SK-N-SH (cell line): ENCODE data around the gene CCNF. TPM values are rescaled to one million over a fixed set of nuclear protein-coding genes. Genes with fewer than 3 reads are reported as not detected.

Source experiments
- CTCF ChIA-PET: fragments of 300-600, 350-600 bp; formaldehyde crosslinking; extraction: SDS; loops from one replicate; lab custom pipeline; 2021; lab: Yijun Ruan, JAX
- POLR2A ChIA-PET: fragments of 350-600 bp; sonication (Branson Sonifier 250); formaldehyde crosslinking; extraction: SDS; loops from one replicate; lab custom pipeline; 2020; ENCODE audit warnings: antibody characterized with exemption, inconsistent platforms; lab: Yijun Ruan, JAX
- DNase-seq: peaks from one replicate; pipeline ENCODE4 v3.0.0; 2012
- H2AFZ ChIP-seq: fragments of 200-600 bp; sonication (generic); 2 replicates; pipeline ENCODE4 v1.8.1; 2016; ENCODE audit warnings: antibody characterized with exemption, mild to moderate bottlenecking, low read depth
- H3F3A ChIP-seq: fragments of 200-600 bp; sonication (generic); replicated peaks from 2 replicates; pipeline ENCODE3; 2016; ENCODE audit warnings: antibody characterized with exemption, mild to moderate bottlenecking; ENCODE audit not compliant: insufficient read depth
- H3K27ac ChIP-seq, 2 experiments: fragments of 200-500 bp in 1 of 2; fragments of 200-600 bp in 1 of 2; sonication (Bioruptor generic) in 1 of 2; sonication (generic), shearing (Covaris generic) in 1 of 2; 2 replicates each; pipeline versions ENCODE4 v1.5.1 to v1.6.1; 2014 to 2016; ENCODE audit warnings: low read depth in 2 of 2, inconsistent platforms in 1 of 2, low read length in 1 of 2, mild to moderate bottlenecking in 1 of 2, mixed read lengths in 1 of 2
- H3K27me3 ChIP-seq: fragments of 200-600 bp; sonication (generic), shearing (Covaris generic); 2 replicates; pipeline ENCODE4 v1.6.1; 2016; ENCODE audit warnings: mixed run types; ENCODE audit not compliant: insufficient read depth
- H3K36me3 ChIP-seq, 2 experiments: fragments of 200-500 bp in 1 of 2; fragments of 200-600 bp in 1 of 2; sonication (Bioruptor generic) in 1 of 2; sonication (generic) in 1 of 2; replicated peaks in 1 of 2; 2 replicates each; pipeline versions ENCODE3 to v1.5.1; 2014 to 2016; ENCODE audit warnings: low read length in 1 of 2, mild to moderate bottlenecking in 1 of 2; ENCODE audit not compliant: insufficient read depth in 2 of 2, control insufficient read depth in 1 of 2
- H3K4me1 ChIP-seq, 2 experiments: fragments of 200-500 bp in 1 of 2; fragments of 200-600 bp in 1 of 2; sonication (Bioruptor generic) in 1 of 2; sonication (generic), shearing (Covaris generic) in 1 of 2; 2 replicates each; pipeline versions ENCODE4 v1.5.1 to v1.6.1; 2014 to 2016; ENCODE audit warnings: low read depth in 1 of 2, low read length in 1 of 2, mixed run types in 1 of 2; ENCODE audit not compliant: insufficient read depth in 2 of 2, control insufficient read depth in 1 of 2
- H3K4me2 ChIP-seq: fragments of 200-600 bp; sonication (generic), shearing (Covaris generic); 2 replicates; pipeline ENCODE4 v1.6.1; 2017; ENCODE audit warnings: mixed run types
- H3K4me3 ChIP-seq, 2 experiments: fragments of 200-500 bp in 1 of 2; fragments of 200-600 bp in 1 of 2; sonication (Bioruptor generic) in 1 of 2; sonication (generic), shearing (Covaris generic) in 1 of 2; 2 replicates each; pipeline versions ENCODE4 v1.5.1 to v1.8.1; 2014 to 2016; ENCODE audit warnings: low read depth in 2 of 2, inconsistent platforms in 1 of 2, low read length in 1 of 2, mild to moderate bottlenecking in 1 of 2, mixed read lengths in 1 of 2, moderate library complexity in 1 of 2
- H3K79me2 ChIP-seq: fragments of 200-600 bp; sonication (generic); 2 replicates; pipeline ENCODE4 v1.8.1; 2017; ENCODE audit warnings: mild to moderate bottlenecking; ENCODE audit not compliant: insufficient read depth
- H3K9ac ChIP-seq: fragments of 200-600 bp; sonication (generic); 2 replicates; pipeline ENCODE4 v1.6.1; 2017; ENCODE audit warnings: mixed run types
- H3K9me2 ChIP-seq: fragments of 200-600 bp; sonication (generic); 2 replicates; pipeline ENCODE4 v1.6.1; 2017; ENCODE audit warnings: mixed run types
- H3K9me3 ChIP-seq: fragments of 200-600 bp; sonication (generic); 2 replicates; pipeline ENCODE4 v1.6.1; 2017; ENCODE audit warnings: mixed run types, mild to moderate bottlenecking, moderate library complexity
- H4K20me1 ChIP-seq: fragments of 200-600 bp; sonication (generic); 2 replicates; pipeline ENCODE4 v1.6.1; 2017; ENCODE audit warnings: mild to moderate bottlenecking, mixed run types; ENCODE audit not compliant: insufficient read depth
- MXI1 ChIP-seq: IDR thresholded peaks from 2 replicates; pipeline ENCODE4 v1.6.1; 2012; ENCODE audit warnings: mild to moderate bottlenecking, low read depth, low read length, improper control_type of control experiment
- NRF1 ChIP-seq: IDR thresholded peaks from 2 replicates; pipeline ENCODE4 v1.6.1; 2012; ENCODE audit warnings: low read depth, mild to moderate bottlenecking, low read length
- POLR2AphosphoS5 ChIP-seq: IDR thresholded peaks from 2 replicates; pipeline ENCODE4 v1.6.1; 2012; ENCODE audit warnings: low read depth, low read length
- RAD21 ChIP-seq: IDR thresholded peaks from 2 replicates; pipeline ENCODE4 v1.6.1; 2012; ENCODE audit warnings: mild to moderate bottlenecking, low read length
- WGBS: methylation state at CpG from one replicate; pipeline ENCODE4 v1.1.6; 2017; ENCODE audit warnings: low lambda C conversion rate; 5-methylcytosine and 5-hydroxymethylcytosine counted together
- polyA plus RNA-seq, 3 experiments: library from polyadenylated mRNA; depleted of rRNA; stranded (reverse); fragments of >200 nt; gene quantifications; 2 replicates each; pipeline ENCODE4 v1.2.3, GENCODE V29; 2012
- TF ChIP-seq, protein P1 (sequence below): IDR thresholded peaks from 2 replicates; pipeline ENCODE4 v1.4.0; 2012; ENCODE audit warnings: low read depth, borderline replicate concordance
- TF ChIP-seq, protein P2 (sequence below): fragments of 150-350 bp; IDR thresholded peaks from 2 replicates; pipeline ENCODE4 v1.6.1; 2016; ENCODE audit warnings: mild to moderate bottlenecking, low read depth, low read length
- TF ChIP-seq, protein P3 (sequence below): IDR thresholded peaks from 2 replicates; pipeline ENCODE4 v1.4.0; 2012; ENCODE audit warnings: low read depth
- TF ChIP-seq, protein P4 (sequence below): IDR thresholded peaks from 2 replicates; pipeline ENCODE4 v1.6.1; 2012; ENCODE audit warnings: mild to moderate bottlenecking, low read depth, low read length, moderate library complexity

The CCNF gene
- polyA plus RNA-seq, 1 of the 3 experiments (the other 2 are of a cell fraction) = 4.6 TPM

DNA sequence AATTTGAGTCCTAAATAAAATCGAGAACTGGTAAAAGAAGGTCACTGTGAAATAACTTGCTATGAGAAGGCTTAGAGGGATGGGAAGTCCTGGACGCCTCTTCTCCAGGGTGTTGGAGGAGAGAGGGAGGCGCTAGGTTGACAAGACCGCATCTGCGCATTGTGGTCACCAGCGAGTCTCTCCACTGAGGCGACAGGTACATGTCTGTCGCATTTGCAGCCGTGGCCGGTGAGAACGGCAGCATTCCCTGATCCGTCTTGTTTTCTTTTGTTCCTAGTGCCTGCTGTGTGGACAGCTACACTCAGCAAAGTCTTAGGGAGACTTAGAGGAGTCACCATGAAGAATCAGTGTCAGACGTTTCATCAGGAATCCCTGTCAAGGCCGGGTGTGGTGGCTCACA lies 76.4 kb downstream of the CCNF start (continued):
- TF ChIP-seq, protein P1, sequence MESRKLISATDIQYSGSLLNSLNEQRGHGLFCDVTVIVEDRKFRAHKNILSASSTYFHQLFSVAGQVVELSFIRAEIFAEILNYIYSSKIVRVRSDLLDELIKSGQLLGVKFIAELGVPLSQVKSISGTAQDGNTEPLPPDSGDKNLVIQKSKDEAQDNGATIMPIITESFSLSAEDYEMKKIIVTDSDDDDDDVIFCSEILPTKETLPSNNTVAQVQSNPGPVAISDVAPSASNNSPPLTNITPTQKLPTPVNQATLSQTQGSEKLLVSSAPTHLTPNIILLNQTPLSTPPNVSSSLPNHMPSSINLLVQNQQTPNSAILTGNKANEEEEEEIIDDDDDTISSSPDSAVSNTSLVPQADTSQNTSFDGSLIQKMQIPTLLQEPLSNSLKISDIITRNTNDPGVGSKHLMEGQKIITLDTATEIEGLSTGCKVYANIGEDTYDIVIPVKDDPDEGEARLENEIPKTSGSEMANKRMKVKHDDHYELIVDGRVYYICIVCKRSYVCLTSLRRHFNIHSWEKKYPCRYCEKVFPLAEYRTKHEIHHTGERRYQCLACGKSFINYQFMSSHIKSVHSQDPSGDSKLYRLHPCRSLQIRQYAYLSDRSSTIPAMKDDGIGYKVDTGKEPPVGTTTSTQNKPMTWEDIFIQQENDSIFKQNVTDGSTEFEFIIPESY = no peak
- TF ChIP-seq, protein P2, sequence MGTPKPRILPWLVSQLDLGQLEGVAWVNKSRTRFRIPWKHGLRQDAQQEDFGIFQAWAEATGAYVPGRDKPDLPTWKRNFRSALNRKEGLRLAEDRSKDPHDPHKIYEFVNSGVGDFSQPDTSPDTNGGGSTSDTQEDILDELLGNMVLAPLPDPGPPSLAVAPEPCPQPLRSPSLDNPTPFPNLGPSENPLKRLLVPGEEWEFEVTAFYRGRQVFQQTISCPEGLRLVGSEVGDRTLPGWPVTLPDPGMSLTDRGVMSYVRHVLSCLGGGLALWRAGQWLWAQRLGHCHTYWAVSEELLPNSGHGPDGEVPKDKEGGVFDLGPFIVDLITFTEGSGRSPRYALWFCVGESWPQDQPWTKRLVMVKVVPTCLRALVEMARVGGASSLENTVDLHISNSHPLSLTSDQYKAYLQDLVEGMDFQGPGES = no peak

DNA sequence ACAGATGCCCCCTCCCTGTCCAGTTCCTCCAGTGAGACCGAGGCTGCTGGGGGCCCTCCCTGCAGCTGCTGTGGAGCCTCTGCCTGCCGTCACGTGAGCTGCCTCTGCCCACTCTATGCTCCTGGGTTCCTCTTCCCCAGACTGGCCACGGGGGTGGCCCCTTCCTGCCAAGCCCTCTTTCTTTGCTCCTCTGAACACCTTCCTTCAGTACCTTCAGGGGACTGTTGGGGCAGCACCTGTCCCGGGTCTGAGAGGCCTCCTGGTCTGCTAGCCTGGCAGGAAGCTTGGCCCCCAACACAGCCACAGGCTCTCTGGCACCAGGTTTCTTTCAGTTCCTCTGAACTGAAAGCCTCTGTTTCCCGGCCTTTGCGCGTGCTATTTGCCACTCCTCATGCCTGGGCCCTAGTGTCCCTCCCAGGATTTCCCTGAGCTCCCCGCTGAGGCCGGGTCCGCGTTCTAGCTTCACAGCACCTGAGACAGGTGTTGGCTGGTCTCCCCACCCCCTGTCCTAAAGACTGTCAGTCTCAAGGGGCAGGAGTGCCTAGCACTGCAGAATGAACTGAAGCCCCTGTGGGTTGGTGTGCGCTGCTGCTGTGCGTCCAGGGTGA lies 77.9 kb downstream of the CCNF start:
- TF ChIP-seq NRF1 = no peak
- TF ChIP-seq, protein P3, sequence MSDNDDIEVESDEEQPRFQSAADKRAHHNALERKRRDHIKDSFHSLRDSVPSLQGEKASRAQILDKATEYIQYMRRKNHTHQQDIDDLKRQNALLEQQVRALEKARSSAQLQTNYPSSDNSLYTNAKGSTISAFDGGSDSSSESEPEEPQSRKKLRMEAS = no peak
- no peak for TF ChIP-seq MXI1
- TF ChIP-seq RAD21 = no peak
- TF ChIP-seq, protein P4, sequence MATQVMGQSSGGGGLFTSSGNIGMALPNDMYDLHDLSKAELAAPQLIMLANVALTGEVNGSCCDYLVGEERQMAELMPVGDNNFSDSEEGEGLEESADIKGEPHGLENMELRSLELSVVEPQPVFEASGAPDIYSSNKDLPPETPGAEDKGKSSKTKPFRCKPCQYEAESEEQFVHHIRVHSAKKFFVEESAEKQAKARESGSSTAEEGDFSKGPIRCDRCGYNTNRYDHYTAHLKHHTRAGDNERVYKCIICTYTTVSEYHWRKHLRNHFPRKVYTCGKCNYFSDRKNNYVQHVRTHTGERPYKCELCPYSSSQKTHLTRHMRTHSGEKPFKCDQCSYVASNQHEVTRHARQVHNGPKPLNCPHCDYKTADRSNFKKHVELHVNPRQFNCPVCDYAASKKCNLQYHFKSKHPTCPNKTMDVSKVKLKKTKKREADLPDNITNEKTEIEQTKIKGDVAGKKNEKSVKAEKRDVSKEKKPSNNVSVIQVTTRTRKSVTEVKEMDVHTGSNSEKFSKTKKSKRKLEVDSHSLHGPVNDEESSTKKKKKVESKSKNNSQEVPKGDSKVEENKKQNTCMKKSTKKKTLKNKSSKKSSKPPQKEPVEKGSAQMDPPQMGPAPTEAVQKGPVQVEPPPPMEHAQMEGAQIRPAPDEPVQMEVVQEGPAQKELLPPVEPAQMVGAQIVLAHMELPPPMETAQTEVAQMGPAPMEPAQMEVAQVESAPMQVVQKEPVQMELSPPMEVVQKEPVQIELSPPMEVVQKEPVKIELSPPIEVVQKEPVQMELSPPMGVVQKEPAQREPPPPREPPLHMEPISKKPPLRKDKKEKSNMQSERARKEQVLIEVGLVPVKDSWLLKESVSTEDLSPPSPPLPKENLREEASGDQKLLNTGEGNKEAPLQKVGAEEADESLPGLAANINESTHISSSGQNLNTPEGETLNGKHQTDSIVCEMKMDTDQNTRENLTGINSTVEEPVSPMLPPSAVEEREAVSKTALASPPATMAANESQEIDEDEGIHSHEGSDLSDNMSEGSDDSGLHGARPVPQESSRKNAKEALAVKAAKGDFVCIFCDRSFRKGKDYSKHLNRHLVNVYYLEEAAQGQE = no peak
- no peak for TF ChIP-seq POLR2AphosphoS5
- H4K20me1 ChIP-seq = no peaks in the 10 kb centered on the region
- H3K36me3 ChIP-seq = no peaks in the 10 kb centered on the region
- H3K4me2 ChIP-seq = no peak overlapping the region
- H3K79me2 ChIP-seq = no peaks in the 10 kb centered on the region
- H3F3A ChIP-seq = peaks cover 4% of the 10 kb centered on the region
- ChIA-PET POLR2A (no interaction called here), CTCF (interaction anchor here (0.6 kb wide), 1 partner anchor 332 kb away, joined by 3 read pairs; no protein-coding TSS in a partner anchor)
- H3K4me3 ChIP-seq = no peak overlapping the region
- no peaks in the 10 kb centered on the region for H3K4me1 ChIP-seq
- 85% methylated on average over 10 of the region's 14 CpGs for WGBS
- H3K9me3 ChIP-seq = no peaks in the 10 kb centered on the region
- H3K27me3 ChIP-seq = no peaks in the 10 kb centered on the region
- DNase-seq = no peak
- no peak overlapping the region for H3K9ac ChIP-seq
- no peaks in the 10 kb centered on the region for H3K9me2 ChIP-seq
- no peak overlapping the region for H3K27ac ChIP-seq
- H2AFZ ChIP-seq = no peak overlapping the region
